ENCODE data around the gene ALG8. TPM values are rescaled to one million over a fixed set of nuclear protein-coding genes. Genes with fewer than 3 reads are reported as not detected.
A peak's percentile ranks its signal among the peaks of the same experiment; 100 is the strongest.

Gene ALG8
- total RNA-seq, 4 donors from 2014 or later, result 14.8 to 21.6 (median 15.8) TPM

- TF ChIP-seq POLR2A (IDR thresholded peaks at IDR 0.05), result no peak
- TF ChIP-seq EP300 (IDR thresholded peaks at IDR 0.05), result no peak
- no peak for TF ChIP-seq CTCF (IDR thresholded peaks at IDR 0.05)
- TF ChIP-seq POLR2AphosphoS5 (IDR thresholded peaks at IDR 0.05), result no peak
These were observed 568 bp downstream of the ALG8 start for GRCh38 chr11:78138694-78139421.

GRCh38 chr11:78138291-78138690, 1.1 kb downstream of the ALG8 start:
- no peak overlapping the region for H3K27ac ChIP-seq
- no peak overlapping the region for H3K4me3 ChIP-seq
- WGBS, 2 donors (ENCODE audit: low coverage in 1 of 2), result 81 to 87% methylated on average over 4 of the region's 4 CpGs
- no peaks in the 10 kb centered on the region for H3K9me3 ChIP-seq
- H3K36me3 ChIP-seq, result peaks cover 0 to 13% of the 10 kb centered on the region in 2 donors
- H3K4me1 ChIP-seq, result peaks cover 0 to 25% (median 6%) of the 10 kb centered on the region in 3 donors
- H3K27me3 ChIP-seq, result no peaks in the 10 kb centered on the region
- no peak for ATAC-seq
- TF ChIP-seq POLR2AphosphoS5 (IDR thresholded peaks at IDR 0.05) (no peak), CTCF (IDR thresholded peaks at IDR 0.05) (no peak), EP300 (IDR thresholded peaks at IDR 0.05) (no peak), POLR2A (IDR thresholded peaks at IDR 0.05) (no peak)

More at GRCh38 chr11:78138694-78139421, 568 bp downstream of the ALG8 start:
- peak overlapping the region; percentile 61 to 67 for H3K4me3 ChIP-seq
- H3K9me3 ChIP-seq, result no peaks in the 10 kb centered on the region
- peak overlapping the region in 3 of 4 donors; percentile 72 to 74 (median 73) for H3K27ac ChIP-seq
- peak; percentile 12 for ATAC-seq
- peaks cover 0 to 25% (median 6%) of the 10 kb centered on the region in 3 donors for H3K4me1 ChIP-seq
- WGBS, 2 donors (ENCODE audit: low coverage in 1 of 2), result 19 to 52% methylated on average over 5 to 12 of the region's 12 CpGs
- no peaks in the 10 kb centered on the region for H3K27me3 ChIP-seq
- peaks cover 0 to 13% of the 10 kb centered on the region in 2 donors for H3K36me3 ChIP-seq

GRCh38 chr11:78132475-78132874, 7.0 kb downstream of the ALG8 start:
- Histone ChIP-seq H3K4me1 (no peaks in the 10 kb centered on the region), H3K27ac (no peak overlapping the region), H3K27me3 (no peaks in the 10 kb centered on the region), H3K9me3 (no peaks in the 10 kb centered on the region), H3K36me3 (peaks cover 0 to 13% of the 10 kb centered on the region in 2 donors), H3K4me3 (no peak overlapping the region)
- ATAC-seq, result no peak
- TF ChIP-seq POLR2AphosphoS5 (IDR thresholded peaks at IDR 0.05), result no peak
- no peak for TF ChIP-seq CTCF (IDR thresholded peaks at IDR 0.05)
- TF ChIP-seq EP300 (IDR thresholded peaks at IDR 0.05), result no peak
- TF ChIP-seq POLR2A (IDR thresholded peaks at IDR 0.05), result no peak
- WGBS, 2 donors (ENCODE audit: low coverage in 1 of 2), result 80 to 92% methylated on average over 2 of the region's 2 CpGs

- Histone ChIP-seq H3K27ac (no peak overlapping the region), H3K9me3 (no peaks in the 10 kb centered on the region), H3K36me3 (peaks cover 0 to 13% of the 10 kb centered on the region in 2 donors), H3K4me3 (no peak overlapping the region), H3K4me1 (no peaks in the 10 kb centered on the region), H3K27me3 (no peaks in the 10 kb centered on the region)
- WGBS, 2 donors (ENCODE audit: low coverage in 1 of 2), result 67 to 76% methylated on average over 3 of the region's 3 CpGs
- ATAC-seq, result no peak
- no peak for TF ChIP-seq EP300 (IDR thresholded peaks at IDR 0.05)
- TF ChIP-seq POLR2A (IDR thresholded peaks at IDR 0.05), result no peak
- no peak for TF ChIP-seq POLR2AphosphoS5 (IDR thresholded peaks at IDR 0.05)
- TF ChIP-seq CTCF (IDR thresholded peaks at IDR 0.05), result no peak
These were observed 7.5 kb downstream of the ALG8 start for GRCh38 chr11:78131956-78132355.

GRCh38 chr11:78127403-78127802, 12.0 kb downstream of the ALG8 start:
- H3K9me3 ChIP-seq, result no peaks in the 10 kb centered on the region
- no peak for ATAC-seq
- H3K27me3 ChIP-seq, result no peaks in the 10 kb centered on the region
- no peaks in the 10 kb centered on the region for H3K4me1 ChIP-seq
- WGBS, 2 donors (ENCODE audit: low coverage in 1 of 2), result 95 to 100% methylated on average over 1 of the region's 3 CpGs
- H3K27ac ChIP-seq, result no peak overlapping the region
- no peak overlapping the region for H3K4me3 ChIP-seq
- peaks cover 0 to 15% of the 10 kb centered on the region in 2 donors for H3K36me3 ChIP-seq
- TF ChIP-seq POLR2AphosphoS5 (IDR thresholded peaks at IDR 0.05) (no peak), POLR2A (IDR thresholded peaks at IDR 0.05) (no peak), CTCF (IDR thresholded peaks at IDR 0.05) (no peak), EP300 (IDR thresholded peaks at IDR 0.05) (no peak)
